ENCODE measurements around the gene ZNF549. TPM values are rescaled to one million over a fixed set of nuclear protein-coding genes. Genes with fewer than 3 reads are reported as not detected.

Gene ZNF549
- total and polyA plus RNA-seq, 10 of the 15 experiments (the other 5 are each of a cell fraction or from before 2014, with no cell fraction given), result 0.73 to 4.0 (median 2.3) TPM

- TF ChIP-seq WRNIP1 (IDR thresholded peaks at IDR 0.05; ENCODE audit: borderline replicate concordance, low read depth, low read length) (no peak), NR2F1 (conservative IDR thresholded peaks at IDR 0.05) (0 out of 2 replicates have a peak, but pooled peaks have one; percentile 24), IRF5 (IDR thresholded peaks at IDR 0.05; ENCODE audit: borderline replicate concordance) (no peak), IRF3 (IDR thresholded peaks at IDR 0.05) (no peak), BRCA1 (IDR thresholded peaks at IDR 0.05; ENCODE audit: low read depth, low read length) (no peak), DPF2 (IDR thresholded peaks at IDR 0.05) (no peak), SUZ12 (IDR thresholded peaks at IDR 0.05; ENCODE audit: unreplicated experiment) (no peak), PAX5 (IDR thresholded peaks at IDR 0.05; ENCODE audit: borderline replicate concordance, low read depth, low read length) (peak; percentile 65; the same call in 1 of the 2 replicates), ZBED1 (IDR thresholded peaks at IDR 0.05; ENCODE audit: borderline replicate concordance) (no peak), MAX (IDR thresholded peaks at IDR 0.05; ENCODE audit: low read depth, low read length) (peak; percentile 20; the same call in 1 of the 2 replicates), CHD1 (IDR thresholded peaks at IDR 0.05; ENCODE audit: low read depth, low read length) (no peak), IKZF1 (conservative IDR thresholded peaks at IDR 0.05) (peak; percentile 80), ASH2L (IDR thresholded peaks at IDR 0.05; ENCODE audit: borderline replicate concordance, low read depth) (no peak), NRF1 (conservative IDR thresholded peaks at IDR 0.05; ENCODE audit: low read depth, low read length) (no peak), CBFB (IDR thresholded peaks at IDR 0.05; ENCODE audit: low read depth) (peak; percentile 29; the same call in 1 of the 2 replicates), FOS (IDR thresholded peaks at IDR 0.05; ENCODE audit: borderline replicate concordance, extremely low read depth, insufficient read length) (no peak), NR2C1 (IDR thresholded peaks at IDR 0.05) (peak; percentile 47; the same call in 1 of the 2 replicates), POLR2A (IDR thresholded peaks at IDR 0.05; ENCODE audit: low read depth, low read length) (peak; percentile 78)
- TF ChIP-seq, protein P1, sequence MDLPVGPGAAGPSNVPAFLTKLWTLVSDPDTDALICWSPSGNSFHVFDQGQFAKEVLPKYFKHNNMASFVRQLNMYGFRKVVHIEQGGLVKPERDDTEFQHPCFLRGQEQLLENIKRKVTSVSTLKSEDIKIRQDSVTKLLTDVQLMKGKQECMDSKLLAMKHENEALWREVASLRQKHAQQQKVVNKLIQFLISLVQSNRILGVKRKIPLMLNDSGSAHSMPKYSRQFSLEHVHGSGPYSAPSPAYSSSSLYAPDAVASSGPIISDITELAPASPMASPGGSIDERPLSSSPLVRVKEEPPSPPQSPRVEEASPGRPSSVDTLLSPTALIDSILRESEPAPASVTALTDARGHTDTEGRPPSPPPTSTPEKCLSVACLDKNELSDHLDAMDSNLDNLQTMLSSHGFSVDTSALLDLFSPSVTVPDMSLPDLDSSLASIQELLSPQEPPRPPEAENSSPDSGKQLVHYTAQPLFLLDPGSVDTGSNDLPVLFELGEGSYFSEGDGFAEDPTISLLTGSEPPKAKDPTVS (IDR thresholded peaks at IDR 0.05; ENCODE audit: low read depth, low read length), result no peak
- TF ChIP-seq, protein P2, sequence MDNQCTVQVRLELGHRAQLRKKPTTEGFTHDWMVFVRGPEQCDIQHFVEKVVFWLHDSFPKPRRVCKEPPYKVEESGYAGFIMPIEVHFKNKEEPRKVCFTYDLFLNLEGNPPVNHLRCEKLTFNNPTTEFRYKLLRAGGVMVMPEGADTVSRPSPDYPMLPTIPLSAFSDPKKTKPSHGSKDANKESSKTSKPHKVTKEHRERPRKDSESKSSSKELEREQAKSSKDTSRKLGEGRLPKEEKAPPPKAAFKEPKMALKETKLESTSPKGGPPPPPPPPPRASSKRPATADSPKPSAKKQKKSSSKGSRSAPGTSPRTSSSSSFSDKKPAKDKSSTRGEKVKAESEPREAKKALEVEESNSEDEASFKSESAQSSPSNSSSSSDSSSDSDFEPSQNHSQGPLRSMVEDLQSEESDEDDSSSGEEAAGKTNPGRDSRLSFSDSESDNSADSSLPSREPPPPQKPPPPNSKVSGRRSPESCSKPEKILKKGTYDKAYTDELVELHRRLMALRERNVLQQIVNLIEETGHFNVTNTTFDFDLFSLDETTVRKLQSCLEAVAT (IDR thresholded peaks at IDR 0.05), result no peak
- TF ChIP-seq, protein P3, sequence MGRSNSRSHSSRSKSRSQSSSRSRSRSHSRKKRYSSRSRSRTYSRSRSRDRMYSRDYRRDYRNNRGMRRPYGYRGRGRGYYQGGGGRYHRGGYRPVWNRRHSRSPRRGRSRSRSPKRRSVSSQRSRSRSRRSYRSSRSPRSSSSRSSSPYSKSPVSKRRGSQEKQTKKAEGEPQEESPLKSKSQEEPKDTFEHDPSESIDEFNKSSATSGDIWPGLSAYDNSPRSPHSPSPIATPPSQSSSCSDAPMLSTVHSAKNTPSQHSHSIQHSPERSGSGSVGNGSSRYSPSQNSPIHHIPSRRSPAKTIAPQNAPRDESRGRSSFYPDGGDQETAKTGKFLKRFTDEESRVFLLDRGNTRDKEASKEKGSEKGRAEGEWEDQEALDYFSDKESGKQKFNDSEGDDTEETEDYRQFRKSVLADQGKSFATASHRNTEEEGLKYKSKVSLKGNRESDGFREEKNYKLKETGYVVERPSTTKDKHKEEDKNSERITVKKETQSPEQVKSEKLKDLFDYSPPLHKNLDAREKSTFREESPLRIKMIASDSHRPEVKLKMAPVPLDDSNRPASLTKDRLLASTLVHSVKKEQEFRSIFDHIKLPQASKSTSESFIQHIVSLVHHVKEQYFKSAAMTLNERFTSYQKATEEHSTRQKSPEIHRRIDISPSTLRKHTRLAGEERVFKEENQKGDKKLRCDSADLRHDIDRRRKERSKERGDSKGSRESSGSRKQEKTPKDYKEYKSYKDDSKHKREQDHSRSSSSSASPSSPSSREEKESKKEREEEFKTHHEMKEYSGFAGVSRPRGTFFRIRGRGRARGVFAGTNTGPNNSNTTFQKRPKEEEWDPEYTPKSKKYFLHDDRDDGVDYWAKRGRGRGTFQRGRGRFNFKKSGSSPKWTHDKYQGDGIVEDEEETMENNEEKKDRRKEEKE (IDR thresholded peaks at IDR 0.05), result no peak
These were observed 72.7 kb downstream of the ZNF549 start, which contains the start of gene ZNF530 (continued) for GRCh38 chr19:57599761-57600383.

All from GM12878 (cell line).